HG03060 (cell line): Measurements from ENCODE around the gene XBP1.
"Not testable (repeated sequence)": the region's sequence is repeated elsewhere in the genome, so short reads cannot be mapped to it uniquely, and the experiment has no call there.

Experiments used
- ATAC-seq: cut with Tn5 transposase; IDR thresholded peaks from one replicate; pipeline ENCODE4 v1.9.1; 2021; ENCODE audit warnings: low read depth, moderate number of reproducible peaks; ENCODE audit not compliant: unreplicated experiment

The XBP1 gene

DNA sequence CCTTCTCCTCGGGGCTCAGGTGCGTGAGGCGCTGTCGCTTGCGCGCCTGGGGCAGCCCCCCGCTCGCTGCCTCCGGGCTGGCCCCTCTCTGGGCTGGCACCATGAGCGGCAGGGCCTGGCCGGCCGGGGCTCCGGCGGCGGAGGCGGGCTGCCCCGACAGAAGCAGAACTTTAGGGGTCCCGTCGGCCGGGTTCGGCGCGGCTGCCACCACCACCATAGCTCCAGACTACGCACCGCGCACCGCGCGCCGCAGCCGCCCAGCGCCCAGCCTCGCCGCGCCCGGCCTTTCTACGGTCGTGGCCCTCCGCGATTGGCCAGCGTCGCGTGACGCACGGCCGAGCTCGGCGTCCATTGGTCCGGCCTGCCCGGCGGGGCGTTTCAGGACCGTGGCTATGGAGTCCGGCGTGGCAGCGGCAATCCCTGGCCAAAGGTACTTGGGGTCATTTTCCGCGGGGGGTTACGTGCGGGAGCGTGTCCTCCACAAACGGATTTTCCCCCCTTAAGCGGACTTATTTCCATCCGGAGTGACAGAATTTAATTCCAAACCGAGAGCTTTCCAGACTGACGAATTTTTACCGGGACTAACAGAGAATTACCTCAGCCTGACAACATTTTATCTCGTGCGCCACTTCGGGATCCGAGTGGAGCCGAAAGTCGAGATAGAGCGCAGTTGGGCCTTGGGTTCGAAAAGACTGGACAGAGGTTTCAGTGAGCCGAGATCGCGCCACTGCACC lies at the start of gene XBP1:
XBP1 (minus strand) TSS at position 262 of the 734 bp plus-strand sequence.
- peak; percentile 40 for ATAC-seq

DNA sequence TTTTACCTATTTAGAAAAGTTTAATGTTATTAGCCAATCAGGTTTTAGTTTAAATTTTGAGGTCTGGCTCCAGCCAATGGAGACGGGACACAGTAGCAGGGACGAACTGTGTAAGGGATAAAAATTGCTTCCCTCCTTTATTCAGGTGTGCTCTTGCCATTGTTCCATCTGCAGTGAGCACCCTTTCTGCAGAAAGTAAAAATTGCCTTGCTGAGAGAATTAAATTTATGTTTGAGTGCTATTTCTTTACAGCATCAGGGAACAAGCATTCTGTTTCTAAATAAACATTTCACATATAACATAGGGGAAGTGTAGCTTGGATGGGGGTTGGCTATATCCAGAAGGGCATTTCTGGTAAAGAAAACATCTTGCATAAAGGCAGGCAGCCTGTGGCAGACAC lies 46.6 kb upstream of the XBP1 start:
- no peak for ATAC-seq

- not testable (repeated sequence) for ATAC-seq
These were observed 43.9 kb upstream of the XBP1 start for GRCh38 chr22:28844277-28844676.

DNA sequence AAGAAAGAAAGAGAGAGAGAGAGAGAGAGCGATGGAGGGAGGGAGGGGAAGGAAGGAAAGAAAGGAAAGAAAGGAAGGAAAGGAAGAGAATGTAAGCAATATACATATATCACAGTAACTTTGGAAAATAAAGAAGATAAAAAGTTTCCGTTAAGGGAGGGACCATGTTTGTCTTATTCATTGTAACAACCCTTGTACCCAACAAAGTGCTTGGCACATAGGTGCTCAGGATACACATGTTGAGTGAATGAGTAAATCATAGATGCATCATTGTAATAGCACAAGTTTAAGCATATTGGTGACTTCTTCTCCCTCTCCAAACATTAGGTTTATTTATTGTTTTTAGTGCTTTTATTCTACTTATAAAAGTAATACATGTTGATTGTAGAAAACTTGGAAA lies 43.3 kb upstream of the XBP1 start:
- no peak for ATAC-seq

DNA sequence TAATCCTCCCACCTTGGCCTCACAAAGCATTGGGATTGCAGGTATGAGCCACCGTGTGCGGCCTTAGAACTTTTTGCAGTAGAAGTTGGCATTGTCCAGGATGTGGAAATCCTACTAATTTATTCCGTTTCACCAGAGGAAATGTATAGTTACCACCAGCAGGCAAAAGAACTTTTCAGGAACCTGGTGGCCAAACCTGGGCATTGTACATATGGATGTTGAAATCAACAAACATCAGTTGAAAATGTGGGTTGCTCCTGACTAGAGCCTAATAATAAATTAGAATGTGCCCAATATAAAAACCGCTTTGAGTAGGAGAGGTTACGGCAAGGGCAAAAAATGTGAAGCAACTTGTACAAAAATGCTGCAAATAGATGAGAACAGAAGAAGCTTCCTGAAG lies 40.7 kb upstream of the XBP1 start:
- no peak for ATAC-seq

DNA sequence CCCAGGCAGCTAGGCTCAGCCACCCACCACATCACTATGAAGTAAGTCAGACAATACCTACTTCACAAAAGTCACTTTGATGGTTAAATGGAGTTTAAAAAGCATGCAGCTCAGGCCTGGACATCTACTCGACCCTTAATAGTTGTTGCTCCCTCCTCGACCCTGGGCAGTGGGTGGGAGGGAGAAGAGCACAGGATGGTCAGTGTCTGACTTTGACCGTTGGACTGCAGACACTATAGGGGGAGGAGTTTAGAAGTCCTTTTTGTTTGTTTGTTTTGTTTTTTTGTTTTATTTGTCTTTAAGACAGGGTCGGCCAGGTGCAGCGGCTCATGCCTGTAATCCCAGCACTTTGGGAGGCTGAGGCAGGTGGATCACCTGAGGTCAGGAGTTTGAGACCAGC lies 38.6 kb upstream of the XBP1 start:
- ATAC-seq, result no peak

- no peak for ATAC-seq
These were observed 37.3 kb upstream of the XBP1 start for GRCh38 chr22:28837640-28838039.

GRCh38 chr22:28835630-28836189 lies 35.3 kb upstream of the XBP1 start:
- no peak for ATAC-seq

DNA sequence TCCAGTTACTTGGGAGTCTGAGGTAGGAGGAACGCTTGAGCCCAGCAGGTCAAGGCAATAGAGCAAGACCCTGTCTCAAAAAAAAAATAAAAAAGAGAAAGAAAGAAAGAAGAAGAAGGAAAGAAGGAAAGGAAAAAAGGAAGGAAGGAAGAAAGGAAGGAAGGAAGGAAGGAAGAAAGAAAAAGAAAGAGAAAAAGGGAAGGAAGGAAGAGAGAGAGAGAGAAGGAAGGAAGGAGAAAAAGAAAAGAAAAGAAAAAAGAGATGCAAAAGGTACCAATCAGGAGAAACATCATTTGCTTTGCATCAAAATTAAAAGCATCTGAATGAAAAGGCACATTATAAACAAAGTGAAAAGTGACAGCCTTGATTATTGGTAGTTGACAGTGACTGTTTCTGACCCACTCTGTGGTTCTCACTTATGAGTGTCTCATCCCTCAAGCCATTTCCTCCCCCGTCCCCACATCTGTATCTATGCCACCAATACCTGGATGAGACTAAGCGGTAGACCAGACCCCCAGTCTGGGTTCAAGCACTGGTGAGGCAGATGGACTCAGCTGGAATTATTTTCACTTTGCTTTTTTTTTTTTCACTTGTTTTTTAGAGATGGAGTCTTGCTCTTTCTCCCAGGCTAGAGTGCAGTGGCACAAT lies 33.0 kb upstream of the XBP1 start:
- ATAC-seq, result no peak

GRCh38 chr22:28832731-28833130 lies 32.4 kb upstream of the XBP1 start:
- ATAC-seq, result no peak

DNA sequence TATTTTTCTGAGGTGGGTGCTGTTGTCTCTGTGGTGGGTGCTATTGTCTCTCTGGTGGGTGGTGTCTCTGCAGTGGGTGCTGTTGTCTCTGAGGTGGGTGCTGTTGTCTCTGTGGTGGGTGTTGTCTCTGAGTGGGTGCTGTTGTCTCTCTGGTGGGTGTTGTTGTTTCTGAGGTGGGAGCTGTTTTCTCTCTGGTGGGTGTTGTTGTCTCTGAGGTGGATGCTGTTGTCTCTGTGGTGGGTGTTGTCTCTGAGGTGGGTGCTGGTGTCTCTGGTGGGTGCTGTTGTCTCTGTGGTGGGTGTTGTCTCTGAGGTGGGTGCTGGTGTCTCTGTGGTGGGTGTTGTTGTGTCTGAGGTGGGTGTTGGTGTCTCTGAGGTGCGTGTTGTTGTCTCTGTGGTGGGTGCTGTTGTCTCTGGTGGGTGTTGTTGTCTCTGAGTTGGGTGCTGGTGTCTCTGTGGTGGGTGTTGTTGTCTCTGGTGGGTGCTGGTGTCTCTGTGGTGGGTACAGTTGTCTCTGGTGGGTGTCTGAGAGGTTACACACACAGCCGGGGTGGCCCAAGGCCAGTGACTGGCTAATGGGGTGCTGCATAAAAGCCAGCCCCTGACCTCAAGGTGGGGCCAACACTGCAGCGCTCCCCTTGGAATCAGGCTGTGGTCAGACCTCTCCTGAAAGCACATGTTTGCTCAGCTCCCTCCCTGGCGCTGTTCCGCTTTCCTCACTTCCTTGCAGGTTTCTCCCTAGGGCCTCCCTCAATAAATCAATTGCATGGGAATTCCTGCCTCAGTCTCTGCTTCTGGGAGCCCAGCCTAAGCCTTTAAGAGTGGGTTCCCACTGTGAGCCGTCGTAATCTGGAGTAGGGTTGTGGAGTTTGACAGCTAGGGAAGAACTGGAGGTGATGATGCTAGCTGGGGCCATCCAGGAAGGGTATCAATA lies 31.0 kb upstream of the XBP1 start:
- no peak for ATAC-seq

GRCh38 chr22:28830441-28830840 lies 30.1 kb upstream of the XBP1 start:
- ATAC-seq, result no peak

DNA sequence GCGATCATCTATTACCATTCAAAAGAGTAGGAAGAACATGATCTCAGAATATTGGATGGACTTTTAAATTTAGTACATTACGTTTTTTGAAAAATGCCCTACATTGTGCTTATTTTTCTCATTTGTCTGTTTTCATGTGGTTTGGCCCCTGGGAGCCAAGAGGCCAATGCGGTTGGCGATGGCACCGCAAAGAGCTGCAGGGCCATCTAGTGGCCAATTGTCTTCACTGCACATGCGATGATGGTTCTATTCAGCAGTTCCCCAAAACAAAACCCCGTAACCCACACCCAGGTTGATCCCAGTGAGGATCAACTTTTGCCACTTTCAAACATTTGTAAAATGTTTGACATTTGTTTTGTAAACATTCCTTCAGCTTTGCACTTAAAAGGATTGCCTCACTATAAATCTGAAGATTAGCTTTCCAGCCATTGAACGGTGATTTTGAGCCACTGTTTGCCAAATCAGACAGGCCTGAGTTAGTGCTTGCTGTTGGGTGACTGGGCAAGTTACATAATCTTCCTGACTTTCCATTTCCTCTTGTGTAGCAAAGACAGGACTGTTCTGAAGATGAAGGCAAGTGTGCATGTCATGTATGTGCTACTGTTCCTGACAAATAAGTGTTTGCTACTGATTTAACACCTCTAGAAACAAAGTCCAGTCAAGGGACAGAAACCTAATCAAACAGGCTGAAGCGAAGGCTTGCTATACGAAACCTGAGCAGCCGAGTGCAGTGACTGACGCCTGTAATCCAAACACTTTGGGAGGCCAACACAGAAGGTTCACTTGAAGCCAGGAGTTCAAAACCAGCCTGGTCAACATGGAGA lies 29.2 kb upstream of the XBP1 start:
- no peak for ATAC-seq

GRCh38 chr22:28826921-28827320 lies 26.6 kb upstream of the XBP1 start:
- ATAC-seq, result no peak

DNA sequence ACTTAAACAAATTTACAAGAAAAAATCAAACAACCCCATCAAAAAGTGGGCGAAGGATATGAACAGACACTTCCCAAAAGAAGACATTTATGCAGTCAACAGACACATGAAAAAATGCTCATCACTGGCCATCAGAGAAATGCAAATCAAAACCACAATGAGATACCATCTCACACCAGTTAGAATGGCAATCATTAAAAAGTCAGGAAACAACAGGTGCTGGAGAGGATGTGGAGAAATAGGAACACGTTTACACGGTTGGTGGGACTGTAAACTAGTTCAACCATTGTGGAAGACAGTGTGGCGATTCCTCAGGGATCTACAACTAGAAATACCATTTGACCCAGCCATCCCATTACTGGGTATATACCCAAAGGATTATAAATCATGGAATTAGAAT lies 26.1 kb upstream of the XBP1 start:
- not testable (repeated sequence) for ATAC-seq

- ATAC-seq, result not testable (repeated sequence)
These were observed 24.1 kb upstream of the XBP1 start for GRCh38 chr22:28824455-28824854.

- ATAC-seq, result no peak
These were observed 22.7 kb upstream of the XBP1 start for GRCh38 chr22:28822930-28823551.

DNA sequence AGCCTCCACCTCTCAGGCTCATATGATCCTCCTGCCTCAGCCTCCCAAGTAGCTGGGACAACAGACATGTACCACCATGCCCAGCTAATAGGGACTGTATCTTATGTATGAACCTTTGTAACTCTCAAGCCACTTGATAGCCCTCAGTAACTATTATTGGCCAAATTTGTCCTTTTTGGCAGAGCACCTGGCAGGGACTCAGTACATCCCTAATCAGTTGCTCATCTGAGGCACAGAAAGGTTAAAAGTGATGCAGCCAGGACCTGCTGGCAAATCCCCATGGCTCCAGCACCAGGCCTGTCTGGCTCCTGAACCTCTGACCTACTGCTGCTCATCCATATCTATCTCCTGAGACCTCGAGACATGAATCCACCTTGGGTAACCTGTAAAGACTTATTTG lies 21.1 kb upstream of the XBP1 start:
- ATAC-seq, result no peak

DNA sequence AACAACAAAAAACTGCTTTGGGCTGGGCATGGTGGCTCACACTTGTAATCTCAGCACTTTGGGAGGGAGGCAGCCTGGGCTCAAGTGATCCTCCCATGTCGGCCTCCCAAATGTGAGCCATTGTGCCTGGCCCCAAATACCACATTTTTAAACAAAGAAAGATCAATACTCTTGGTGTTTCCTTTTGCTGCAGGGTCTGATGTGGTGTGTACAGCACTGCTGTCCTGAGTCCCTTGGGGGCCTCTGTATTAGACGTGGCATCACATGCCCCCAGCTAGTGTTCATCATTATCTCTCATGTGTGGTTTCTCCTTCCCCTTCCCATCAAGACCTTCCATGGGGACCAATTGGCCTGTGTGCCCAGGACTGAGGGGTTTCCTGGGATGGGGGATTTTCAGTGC lies 20.5 kb upstream of the XBP1 start:
- no peak for ATAC-seq
